HG03064 (cell line): ENCODE results near the gene STT3B.

Experiments
- ATAC-seq: cut with Tn5 transposase; IDR thresholded peaks from one replicate; pipeline ENCODE4 v1.9.1; 2021; ENCODE audit warnings: low read depth; ENCODE audit not compliant: unreplicated experiment

STT3B gene

GRCh38 chr3:31515486-31516284, 17.0 kb upstream of the STT3B start:
- no peak for ATAC-seq

- no peak for ATAC-seq
Observed at GRCh38 chr3:31516757-31517156, 16.0 kb upstream of the STT3B start.

- no peak for ATAC-seq
Observed at GRCh38 chr3:31521468-31521867, 11.3 kb upstream of the STT3B start.

GRCh38 chr3:31522152-31522551, 10.6 kb upstream of the STT3B start:
- ATAC-seq, result no peak

GRCh38 chr3:31523543-31523942, 9.2 kb upstream of the STT3B start:
- no peak for ATAC-seq

GRCh38 chr3:31525532-31525931, 7.2 kb upstream of the STT3B start:
- ATAC-seq, result no peak

GRCh38 chr3:31529421-31529820, 3.3 kb upstream of the STT3B start:
- no peak for ATAC-seq

GRCh38 chr3:31530039-31530959, 2.4 kb upstream of the STT3B start:
- ATAC-seq, result no peak

- ATAC-seq, result no peak
Observed at GRCh38 chr3:31530960-31531335, 1.8 kb upstream of the STT3B start.

- ATAC-seq, result no peak
Observed at GRCh38 chr3:31531452-31531991, 1.2 kb upstream of the STT3B start.

GRCh38 chr3:31531992-31532586, 636 bp upstream of the STT3B start:
- ATAC-seq, result peak; percentile 81

GRCh38 chr3:31533169-31534064, 692 bp downstream of the STT3B start:
- ATAC-seq, result peak; percentile 5

- no peak for ATAC-seq
Observed at GRCh38 chr3:31534065-31534425, 1.3 kb downstream of the STT3B start.

GRCh38 chr3:31536497-31536896, 3.8 kb downstream of the STT3B start:
- no peak for ATAC-seq

GRCh38 chr3:31538801-31539200, 6.1 kb downstream of the STT3B start:
- no peak for ATAC-seq

- no peak for ATAC-seq
Observed at GRCh38 chr3:31539275-31539674, 6.5 kb downstream of the STT3B start.

GRCh38 chr3:31541089-31541488, 8.4 kb downstream of the STT3B start:
- ATAC-seq, result no peak

- ATAC-seq, result no peak
Observed at GRCh38 chr3:31542246-31542645, 9.5 kb downstream of the STT3B start.

- no peak for ATAC-seq
Observed at GRCh38 chr3:31543375-31543774, 10.7 kb downstream of the STT3B start.

- ATAC-seq, result no peak
Observed at GRCh38 chr3:31544634-31545033, 11.9 kb downstream of the STT3B start.
